HL-60 (cell line): ENCODE measurements around the gene CYYR1.

Experiments
- CTCF ChIP-seq: IDR thresholded peaks from one replicate; pipeline ENCODE4 v1.5.1; 2011; ENCODE audit warnings: low read length, control low read depth, inconsistent platforms; ENCODE audit not compliant: insufficient read depth
- POLR2AphosphoS5 ChIP-seq: IDR thresholded peaks from 2 replicates; pipeline ENCODE4 v1.6.1; 2012; ENCODE audit warnings: low read depth

GRCh38 chr21:26465916-26466315 lies 107.2 kb downstream of the CYYR1 start:
- TF ChIP-seq CTCF (no peak), POLR2AphosphoS5 (no peak)
